H9 (cell line): ENCODE results near the gene SYNGAP1. TPM values are rescaled to one million over a fixed set of nuclear protein-coding genes. Genes with fewer than 3 reads are reported as not detected.

ENCODE experiments used
- DNase-seq: peaks from one replicate; pipeline ENCODE4 v3.0.0-alpha.2; 2017
- H2AFZ ChIP-seq: one replicate; pipeline ENCODE4 v1.6.1; 2013; ENCODE audit warnings: mild to moderate bottlenecking, low read length, control low read depth, moderate library complexity
- H2AK5ac ChIP-seq: 2 replicates; pipeline ENCODE4 v1.6.1; 2013; ENCODE audit warnings: low read length, control low read depth, mixed read lengths; ENCODE audit not compliant: insufficient read length
- H2BK120ac ChIP-seq: one replicate; pipeline ENCODE4 v1.6.1; 2013; ENCODE audit warnings: low read depth, mild to moderate bottlenecking, low read length, control low read depth, inconsistent platforms; ENCODE audit not compliant: poor library complexity, severe bottlenecking
- H2BK12ac ChIP-seq: 2 replicates; pipeline ENCODE4 v1.6.1; 2013; ENCODE audit warnings: low read length, control low read depth, mixed read lengths, low read depth; ENCODE audit not compliant: insufficient read length
- H2BK15ac ChIP-seq: 2 replicates; pipeline ENCODE4 v1.6.1; 2013; ENCODE audit warnings: low read depth, low read length, control low read depth
- H2BK20ac ChIP-seq: one replicate; pipeline ENCODE4 v1.6.1; 2013; ENCODE audit warnings: low read depth, mild to moderate bottlenecking, low read length, control low read depth, inconsistent platforms; ENCODE audit not compliant: poor library complexity, severe bottlenecking
- H2BK5ac ChIP-seq: 2 replicates; pipeline ENCODE4 v1.6.1; 2013; ENCODE audit warnings: low read length, control low read depth, mixed read lengths; ENCODE audit not compliant: insufficient read length
- H3K14ac ChIP-seq: 2 replicates; pipeline ENCODE4 v1.6.1; 2013; ENCODE audit warnings: low read length, control low read depth; ENCODE audit not compliant: insufficient read depth
- H3K18ac ChIP-seq: 2 replicates; pipeline ENCODE4 v1.6.1; 2013; ENCODE audit warnings: low read depth, mild to moderate bottlenecking, mixed read lengths, low read length, control low read depth; ENCODE audit not compliant: insufficient read length
- H3K23ac ChIP-seq: 2 replicates; pipeline ENCODE4 v1.6.1; 2013; ENCODE audit warnings: low read length, control low read depth, mixed read lengths, low read depth; ENCODE audit not compliant: insufficient read length
- H3K23me2 ChIP-seq: 2 replicates; pipeline ENCODE4 v1.6.1; 2013; ENCODE audit warnings: low read depth, mild to moderate bottlenecking, mixed read lengths, low read length, control low read depth; ENCODE audit not compliant: insufficient read length, poor library complexity, severe bottlenecking
- H3K27ac ChIP-seq: 2 replicates; pipeline ENCODE4 v1.5.1; 2013; ENCODE audit warnings: low read length, control low read depth, mixed read lengths, low read depth; ENCODE audit not compliant: insufficient read length
- H3K27me3 ChIP-seq: 2 replicates; pipeline ENCODE4 v1.6.1; 2013; ENCODE audit warnings: low read length, control low read depth, inconsistent platforms; ENCODE audit not compliant: insufficient read depth
- H3K4ac ChIP-seq: 2 replicates; pipeline ENCODE4 v1.6.1; 2013; ENCODE audit warnings: low read depth, mild to moderate bottlenecking, control low read depth, inconsistent platforms, low read length, moderate library complexity
- H3K4me1 ChIP-seq: 2 replicates; pipeline ENCODE4 v1.6.1; 2013; ENCODE audit warnings: low read length, control low read depth, inconsistent platforms; ENCODE audit not compliant: insufficient read depth
- H3K4me2 ChIP-seq: 2 replicates; pipeline ENCODE4 v1.6.1; 2013; ENCODE audit warnings: low read length, control low read depth, mixed read lengths; ENCODE audit not compliant: insufficient read length, insufficient read depth
- H3K56ac ChIP-seq: 2 replicates; pipeline ENCODE4 v1.6.1; 2013; ENCODE audit warnings: low read depth, mild to moderate bottlenecking, mixed read lengths, low read length, control low read depth; ENCODE audit not compliant: insufficient read length
- H3K79me1 ChIP-seq: 2 replicates; pipeline ENCODE4 v1.6.1; 2013; ENCODE audit warnings: low read depth, mild to moderate bottlenecking, moderate library complexity, low read length, control low read depth, inconsistent platforms; ENCODE audit not compliant: insufficient read depth, poor library complexity, severe bottlenecking
- H3K79me2 ChIP-seq: 2 replicates; pipeline ENCODE4 v1.6.1; 2013; ENCODE audit warnings: low read length, control low read depth, inconsistent platforms; ENCODE audit not compliant: insufficient read depth
- H3K9ac ChIP-seq: 2 replicates; pipeline ENCODE4 v1.6.1; 2013; ENCODE audit warnings: low read length, control low read depth, mixed read lengths; ENCODE audit not compliant: insufficient read length; ENCODE audit errors: extremely low read depth
- H3K9me3 ChIP-seq: one replicate; pipeline ENCODE4 v1.6.1; 2013; ENCODE audit warnings: low read depth, low read length, inconsistent platforms; ENCODE audit not compliant: control insufficient read depth
- H3T11ph ChIP-seq: one replicate; pipeline ENCODE4 v1.6.1; 2013; ENCODE audit warnings: mild to moderate bottlenecking, low read length, control low read depth, inconsistent platforms
- H4K20me1 ChIP-seq: one replicate; pipeline ENCODE4 v1.6.1; 2013; ENCODE audit not compliant: control insufficient read depth, insufficient read length, insufficient read depth
- H4K5ac ChIP-seq: 2 replicates; pipeline ENCODE4 v1.6.1; 2013; ENCODE audit warnings: low read depth, mild to moderate bottlenecking, mixed read lengths, low read length, control low read depth; ENCODE audit not compliant: insufficient read length
- H4K8ac ChIP-seq: replicated peaks from 2 replicates; pipeline ENCODE4 v1.6.1; 2013; ENCODE audit warnings: low read length, control low read depth, mixed read lengths, low read depth; ENCODE audit not compliant: insufficient read length
- H4K91ac ChIP-seq: 2 replicates; pipeline ENCODE4 v1.6.1; 2013; ENCODE audit warnings: low read depth, mild to moderate bottlenecking, moderate library complexity, mixed read lengths, low read length, control low read depth; ENCODE audit not compliant: insufficient read length
- H3K27ac Mint-ChIP-seq, 3 experiments: 2 replicates in 2 of 3; 3 replicates in 1 of 3; pipeline ENCODE4 v1.8.0; 2020 to 2021; ENCODE audit warnings: mixed read lengths in 3 of 3, mild to moderate bottlenecking in 1 of 3, moderate library complexity in 1 of 3
- H3K27me3 Mint-ChIP-seq: 2 replicates; pipeline ENCODE4 v1.8.0; 2021; ENCODE audit warnings: low read depth, mild to moderate bottlenecking, moderate library complexity, mixed read lengths
- H3K36me3 Mint-ChIP-seq, 3 experiments: 2 replicates in 2 of 3; 3 replicates in 1 of 3; pipeline ENCODE4 v1.8.0; 2020 to 2021; ENCODE audit warnings: low read depth in 3 of 3, mixed read lengths in 3 of 3; ENCODE audit not compliant: insufficient read depth in 1 of 3
- H3K4me1 Mint-ChIP-seq, 2 experiments: 2 replicates each; pipeline ENCODE4 v1.8.0; 2020; ENCODE audit warnings: mixed read lengths in 2 of 2
- H3K4me3 Mint-ChIP-seq, 2 experiments: 2 replicates in 1 of 2; 3 replicates in 1 of 2; pipeline ENCODE4 v1.8.0; 2020 to 2021; ENCODE audit warnings: mild to moderate bottlenecking in 2 of 2, mixed read lengths in 2 of 2, moderate library complexity in 1 of 2
- H3K9me3 Mint-ChIP-seq, 2 experiments: 2 replicates in 1 of 2; 3 replicates in 1 of 2; pipeline ENCODE4 v1.8.0; 2020; ENCODE audit warnings: mild to moderate bottlenecking in 2 of 2, mixed read lengths in 2 of 2, moderate library complexity in 1 of 2
- WGBS: extraction: QIAGEN DNeasy Blood & Tissue Kit; methylation state at CpG from one replicate; pipeline ENCODE4 v1.1.7; 2013; ENCODE audit warnings: missing lambda C conversion rate, low lambda C conversion rate, mixed read lengths; ENCODE audit not compliant: insufficient read length; ENCODE audit errors: extremely low coverage; 5-methylcytosine and 5-hydroxymethylcytosine counted together
- total RNA-seq: library from RNA; stranded (reverse); gene quantifications from 2 replicates; pipeline ENCODE4 v1.2.1, GENCODE V29; 2021
- TF ChIP-seq, protein P1 (sequence below): fragments of 200-600 bp; sonication (generic); conservative IDR thresholded peaks from 3 replicates; pipeline ENCODE4 v1.8.0; 2021; ENCODE audit warnings: antibody characterized with exemption, mild to moderate bottlenecking

The SYNGAP1 gene
- total RNA-seq, 1 experiment from 2014 or later: 121 TPM

GRCh38 chr6:33488339-33488738 lies 68.5 kb downstream of the SYNGAP1 start:
- Histone ChIP-seq H3K9ac (no peak overlapping the region), H3K4ac (no peak overlapping the region), H2BK20ac (no peak overlapping the region), H2BK5ac (no peak overlapping the region), H3K9me3 (no peaks in the 10 kb centered on the region), H4K8ac (no peak overlapping the region), H3K79me1 (no peaks in the 10 kb centered on the region), H3K27me3 (no peaks in the 10 kb centered on the region), H2AK5ac (no peak overlapping the region), H3K79me2 (no peaks in the 10 kb centered on the region), H2BK12ac (no peak overlapping the region), H3K23me2 (no peaks in the 10 kb centered on the region), H4K5ac (no peak overlapping the region), H4K91ac (no peak overlapping the region), H3K18ac (no peak overlapping the region), H3K4me1 (no peaks in the 10 kb centered on the region), H3T11ph (no peak overlapping the region), H2BK120ac (no peak overlapping the region), H3K14ac (no peak overlapping the region), H3K27ac (no peak overlapping the region), H2AFZ (no peak overlapping the region), H4K20me1 (peaks cover 3% of the 10 kb centered on the region), H3K56ac (no peak overlapping the region), H2BK15ac (no peak overlapping the region), H3K4me2 (no peak overlapping the region), H3K23ac (no peak overlapping the region)
- Mint-ChIP-seq H3K27ac (no peak overlapping the region; a peak in 1 of 7 replicates), H3K4me1 (peaks cover 4 to 7% of the 10 kb centered on the region in 2 experiments), H3K9me3 (peaks cover 4 to 16% of the 10 kb centered on the region in 2 experiments; a peak in 4 of 5 replicates), H3K27me3 (peaks cover 20% of the 10 kb centered on the region), H3K4me3 (no peak overlapping the region), H3K36me3 (no peaks in the 10 kb centered on the region; a peak in 2 of 7 replicates)
- no peak for DNase-seq
- TF ChIP-seq, protein P1, sequence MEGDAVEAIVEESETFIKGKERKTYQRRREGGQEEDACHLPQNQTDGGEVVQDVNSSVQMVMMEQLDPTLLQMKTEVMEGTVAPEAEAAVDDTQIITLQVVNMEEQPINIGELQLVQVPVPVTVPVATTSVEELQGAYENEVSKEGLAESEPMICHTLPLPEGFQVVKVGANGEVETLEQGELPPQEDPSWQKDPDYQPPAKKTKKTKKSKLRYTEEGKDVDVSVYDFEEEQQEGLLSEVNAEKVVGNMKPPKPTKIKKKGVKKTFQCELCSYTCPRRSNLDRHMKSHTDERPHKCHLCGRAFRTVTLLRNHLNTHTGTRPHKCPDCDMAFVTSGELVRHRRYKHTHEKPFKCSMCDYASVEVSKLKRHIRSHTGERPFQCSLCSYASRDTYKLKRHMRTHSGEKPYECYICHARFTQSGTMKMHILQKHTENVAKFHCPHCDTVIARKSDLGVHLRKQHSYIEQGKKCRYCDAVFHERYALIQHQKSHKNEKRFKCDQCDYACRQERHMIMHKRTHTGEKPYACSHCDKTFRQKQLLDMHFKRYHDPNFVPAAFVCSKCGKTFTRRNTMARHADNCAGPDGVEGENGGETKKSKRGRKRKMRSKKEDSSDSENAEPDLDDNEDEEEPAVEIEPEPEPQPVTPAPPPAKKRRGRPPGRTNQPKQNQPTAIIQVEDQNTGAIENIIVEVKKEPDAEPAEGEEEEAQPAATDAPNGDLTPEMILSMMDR: no peak
- WGBS: no CpG with 5 or more reads among the region's 7 CpGs
